ENCODE results near the gene KLHL29.

Gene KLHL29

DNA sequence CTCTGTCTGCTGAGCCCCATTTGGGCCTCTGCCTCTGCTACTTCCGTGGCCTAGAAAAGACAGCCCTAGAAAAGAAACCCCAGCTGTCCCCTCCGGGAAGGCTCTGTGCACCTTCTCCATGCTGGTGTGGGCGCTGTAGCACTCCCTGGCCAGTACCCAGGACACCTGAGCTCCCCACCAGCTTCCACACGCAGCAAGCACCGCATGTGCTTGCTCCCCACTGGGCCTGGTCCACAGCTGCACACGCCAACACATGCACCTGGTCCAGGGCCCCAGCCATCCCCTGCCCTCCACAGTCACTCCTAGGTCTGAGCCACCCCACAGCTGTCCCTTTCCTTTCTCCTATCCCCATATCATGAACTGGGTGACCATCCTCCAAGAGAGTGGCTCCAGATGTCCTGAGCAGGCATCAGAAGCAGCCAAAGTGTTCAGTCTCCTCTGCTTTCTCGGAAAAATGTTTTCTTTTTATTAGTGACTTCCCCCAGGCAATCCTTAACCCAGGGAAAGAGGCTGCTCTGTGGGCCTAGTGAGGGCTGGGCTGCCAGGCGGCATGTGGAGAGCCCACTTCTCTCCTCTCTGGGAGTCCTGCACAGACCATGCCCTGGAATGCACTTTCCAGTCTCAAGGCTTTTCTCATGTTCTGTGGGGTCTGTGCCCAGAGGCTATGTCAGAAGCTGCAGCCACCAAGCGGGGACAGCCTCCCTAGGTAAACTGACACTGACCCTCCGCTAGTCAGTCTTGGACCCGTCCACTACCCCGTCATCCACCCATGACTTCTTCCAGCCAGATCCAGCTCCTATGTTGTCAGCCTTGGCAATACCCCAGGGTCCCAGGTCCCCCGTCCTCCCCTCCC lies 133.7 kb downstream of the KLHL29 start:
- DNase-seq, result no peak

DNA sequence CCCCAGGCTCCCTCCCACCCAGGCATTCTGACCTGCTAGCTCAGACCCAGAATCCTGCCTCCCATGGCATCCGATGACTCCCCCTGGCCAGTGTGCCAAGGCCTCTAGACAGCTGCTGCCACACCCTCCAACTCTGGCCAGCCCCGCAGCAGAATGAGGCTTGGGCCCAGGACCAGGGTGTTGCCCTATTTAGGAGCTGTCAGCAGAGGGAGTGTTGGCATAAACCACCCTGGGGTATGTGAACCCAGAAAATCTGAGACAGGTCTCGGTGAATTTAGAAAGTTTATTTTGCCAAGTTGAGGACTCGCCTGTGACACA lies 134.3 kb downstream of the KLHL29 start:
- no peak for DNase-seq

DNA sequence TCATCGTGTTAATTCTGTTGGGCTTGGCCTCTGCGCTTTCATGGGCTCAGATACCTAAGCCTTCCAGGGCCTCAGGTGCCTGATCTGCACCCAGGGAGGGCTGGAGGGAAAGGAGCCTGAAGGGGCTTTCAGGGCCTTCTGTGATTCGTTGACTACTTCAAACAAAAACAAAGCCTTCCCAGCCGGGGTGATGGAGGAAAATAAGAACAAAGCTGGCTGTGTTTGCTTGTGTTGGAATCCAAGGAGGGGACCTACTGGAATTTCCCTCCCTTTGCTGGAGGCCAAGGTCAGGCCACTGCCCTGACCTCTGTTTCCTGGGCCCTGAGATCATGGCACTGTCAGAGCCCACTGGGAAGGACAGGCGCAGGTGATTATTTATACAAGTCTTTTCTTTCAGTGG lies 135.3 kb downstream of the KLHL29 start:
- DNase-seq, result no peak

DNA sequence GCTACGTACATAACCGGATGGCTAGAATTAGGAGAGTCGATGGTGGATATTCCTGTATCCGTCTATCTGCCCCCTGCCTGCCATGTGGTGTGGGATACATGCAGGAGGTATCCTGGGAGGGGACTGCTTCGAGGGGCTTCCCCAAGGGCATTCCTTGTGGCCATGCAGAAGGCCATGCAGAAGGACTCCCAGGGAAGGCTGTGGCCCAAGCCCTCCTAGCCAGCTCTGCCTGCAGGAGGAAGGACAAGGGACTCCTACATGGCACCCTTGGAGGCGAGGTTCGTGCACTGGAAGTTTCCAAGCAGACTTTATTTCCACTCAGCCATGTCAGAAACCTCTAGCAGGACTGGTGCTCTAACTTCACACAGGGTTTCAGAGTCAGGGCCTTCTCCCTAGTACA lies 136.1 kb downstream of the KLHL29 start:
- no peak for DNase-seq

DNA sequence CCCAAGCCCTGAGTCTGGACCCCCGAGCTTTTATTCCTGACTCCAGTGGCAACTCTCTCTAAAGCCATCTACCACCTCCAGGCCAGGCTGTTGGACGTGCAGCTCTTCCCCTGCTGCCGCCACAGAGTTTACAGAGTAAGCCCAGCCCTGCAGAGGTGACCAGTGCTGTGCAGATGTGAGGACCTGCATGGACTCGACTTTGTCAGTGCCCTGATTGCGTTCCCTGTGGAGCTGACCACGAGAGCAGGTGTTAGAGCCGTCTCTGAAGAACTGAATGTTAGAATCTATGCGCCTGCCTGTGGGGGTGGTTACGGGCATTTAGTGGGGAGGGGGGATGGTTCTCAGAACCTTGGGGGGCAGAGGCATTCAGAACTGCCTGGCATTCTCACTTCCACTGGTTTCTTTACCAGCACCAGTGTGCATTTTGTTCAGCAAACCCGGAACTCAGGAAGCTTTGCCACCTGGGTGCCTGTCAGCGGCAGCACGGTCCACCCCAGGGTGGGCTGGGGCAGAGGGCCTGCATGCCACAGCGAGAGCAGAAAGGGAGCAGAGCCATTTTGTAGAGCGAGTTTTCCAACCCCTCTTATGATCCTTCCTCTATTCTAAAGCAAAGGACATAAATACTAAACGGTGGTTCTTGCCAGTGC lies 137.9 kb downstream of the KLHL29 start:
- DNase-seq, result no peak

DNA sequence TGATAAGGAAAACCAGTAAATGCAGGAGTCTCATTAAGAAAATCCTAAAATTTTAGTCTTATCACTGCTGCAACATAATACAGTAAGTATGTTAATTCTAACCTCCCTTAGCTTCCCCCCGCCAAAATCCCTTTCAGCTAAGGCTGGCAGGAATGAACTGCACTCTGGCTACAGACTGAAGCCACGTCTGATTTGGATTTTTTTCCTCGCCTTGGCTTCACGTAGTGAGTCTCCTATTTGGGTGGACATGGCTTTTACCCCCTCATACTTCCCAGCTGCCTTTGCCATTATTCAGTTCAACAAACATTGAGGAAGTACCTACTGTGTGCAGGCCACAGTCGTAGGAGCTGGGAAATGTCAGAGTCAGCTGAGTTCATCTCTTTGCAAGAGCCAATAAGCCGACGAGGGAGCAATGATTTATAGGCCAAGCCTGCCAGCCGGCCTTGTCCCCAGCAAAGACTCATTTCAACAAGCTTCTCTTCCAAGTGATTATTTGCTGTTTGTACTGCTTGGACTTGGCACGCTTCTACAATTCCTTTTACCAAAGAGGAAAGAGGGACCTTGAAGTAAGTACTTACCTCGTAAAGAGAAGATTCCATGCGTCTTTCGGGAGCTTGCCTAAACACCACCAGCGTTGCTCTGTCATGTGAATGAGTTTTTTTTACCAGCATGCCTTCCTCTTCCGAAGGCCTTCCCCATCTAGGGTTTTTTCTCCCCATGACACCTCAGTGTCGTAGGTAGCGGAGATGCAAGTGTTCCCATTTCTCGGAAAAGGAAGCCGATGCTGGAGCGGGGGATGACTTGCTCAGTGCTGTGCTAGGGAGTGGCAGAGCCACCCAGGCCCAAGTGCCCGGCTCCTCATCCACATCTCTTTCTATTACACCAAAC lies 138.6 kb downstream of the KLHL29 start:
- DNase-seq, result no peak

DNA sequence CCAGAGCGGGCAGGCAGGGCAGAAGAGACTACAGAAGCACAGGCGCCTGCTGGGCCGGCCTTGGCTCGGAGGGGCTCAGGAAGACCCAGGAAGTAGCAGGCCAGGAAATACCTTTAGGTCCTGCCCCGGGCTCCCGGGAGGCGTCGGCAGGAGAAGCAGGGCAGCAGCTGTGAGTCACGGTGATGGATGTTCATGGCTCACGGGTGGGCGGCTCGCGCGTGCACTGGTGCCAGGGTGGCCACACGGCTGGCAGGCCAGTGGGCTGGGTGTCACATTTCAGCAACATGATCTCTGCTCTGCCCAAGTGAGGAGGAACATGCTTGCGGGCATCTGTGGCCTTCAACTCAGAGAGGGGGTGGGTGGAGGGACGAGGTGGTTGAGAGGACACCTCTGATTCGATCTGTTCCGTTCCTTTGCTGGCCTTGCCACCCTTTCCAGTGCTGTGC lies 139.3 kb downstream of the KLHL29 start:
- no peak for DNase-seq

DNA sequence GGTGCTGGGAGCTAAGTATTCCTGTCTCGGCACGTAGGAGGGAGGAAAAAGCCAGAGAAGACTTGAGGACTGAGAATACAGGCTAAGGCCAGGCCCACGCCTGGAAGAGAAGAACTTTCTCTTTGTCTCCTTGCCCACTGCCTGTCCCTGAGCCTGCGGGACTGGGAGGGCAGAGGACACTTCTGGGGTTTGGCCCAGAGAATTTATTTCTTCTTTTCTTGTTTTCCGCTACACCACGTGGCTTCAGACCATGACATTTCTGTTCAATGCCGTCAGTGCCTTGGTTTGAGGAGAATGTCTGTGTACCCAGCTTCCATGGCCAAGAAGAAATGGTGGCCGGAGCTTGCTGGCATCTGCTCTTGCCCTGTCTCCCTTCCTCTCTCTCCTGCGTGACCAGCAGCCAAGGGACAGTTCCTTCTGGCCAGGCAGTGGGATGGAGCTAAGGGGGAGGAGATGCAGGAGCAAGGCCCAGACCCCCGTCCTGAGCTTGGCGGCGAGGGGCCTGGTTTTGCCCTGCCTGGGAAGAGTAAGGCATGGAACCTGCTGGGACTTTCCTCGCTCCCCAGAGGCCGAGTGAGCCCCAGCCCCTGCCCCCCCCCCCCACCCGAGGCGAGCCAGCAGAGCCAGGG lies 140.3 kb downstream of the KLHL29 start:
- no peak for DNase-seq

DNA sequence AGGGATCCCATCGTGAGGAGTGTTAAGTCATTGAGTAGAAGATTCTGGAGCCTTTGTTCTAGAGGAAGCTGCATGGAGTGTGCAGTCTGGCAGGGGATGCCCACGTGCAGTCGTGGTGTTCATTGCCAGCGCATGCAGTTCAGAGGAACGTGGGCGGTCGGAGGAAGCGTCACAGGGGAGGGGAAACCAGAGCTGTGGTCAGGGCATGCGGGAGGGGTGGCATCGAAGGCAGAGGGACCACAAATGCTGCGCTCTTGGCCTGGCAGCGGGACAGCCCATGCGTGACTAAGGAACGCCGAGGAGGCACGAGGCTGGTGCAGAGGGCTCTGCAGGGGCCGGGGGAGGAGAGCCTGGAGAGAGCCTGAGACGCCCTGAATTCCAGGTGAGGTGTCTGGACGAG lies 141.1 kb downstream of the KLHL29 start:
- peak in 1 of 5 experiments; percentile 43 for DNase-seq

DNA sequence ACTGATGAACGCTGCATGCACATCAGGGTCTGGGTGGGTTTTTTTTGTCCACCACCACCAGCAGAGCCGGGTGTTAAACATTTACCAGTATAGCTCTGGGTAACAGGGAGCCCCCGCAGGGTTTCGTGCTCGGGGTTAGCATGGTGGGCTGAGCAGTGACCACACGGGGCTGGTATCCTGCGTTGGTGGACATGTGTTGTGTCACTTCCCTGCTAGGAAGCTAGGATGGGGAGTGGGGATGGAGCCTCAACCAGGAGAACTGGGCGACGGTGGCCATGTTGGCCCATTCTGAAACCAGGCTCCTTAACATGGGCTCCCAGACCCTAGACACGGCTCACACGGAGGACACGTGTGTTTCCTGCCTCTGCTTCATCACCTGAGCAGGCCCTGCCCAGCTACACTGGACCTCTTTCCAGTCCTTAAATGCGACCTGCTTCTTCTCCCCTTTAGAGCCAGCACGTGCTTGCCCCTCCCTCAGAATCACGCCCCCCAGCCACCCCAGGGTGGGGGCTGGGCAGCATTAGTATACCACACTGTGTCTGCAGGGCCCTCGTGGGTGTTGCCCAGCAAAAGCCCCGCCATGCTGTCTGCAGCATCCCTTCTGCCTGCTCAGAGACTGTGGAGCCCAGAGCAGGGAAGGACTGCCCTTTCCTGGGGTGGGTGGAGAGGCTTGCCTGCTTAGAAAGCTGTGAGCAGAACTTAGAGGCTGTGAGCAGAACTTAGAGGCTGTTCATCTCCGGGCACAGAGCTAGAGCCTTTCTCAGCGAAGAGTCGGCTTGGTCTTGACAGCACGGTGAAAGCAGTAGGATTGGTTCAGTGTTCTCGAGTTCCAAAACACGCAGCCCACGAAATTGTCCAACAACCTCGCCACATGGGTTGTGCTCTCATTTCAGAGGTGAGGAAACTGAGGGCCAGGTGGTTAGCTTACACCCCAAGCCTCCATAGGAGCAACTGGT lies 142.1 kb downstream of the KLHL29 start:
- no peak for DNase-seq

DNA sequence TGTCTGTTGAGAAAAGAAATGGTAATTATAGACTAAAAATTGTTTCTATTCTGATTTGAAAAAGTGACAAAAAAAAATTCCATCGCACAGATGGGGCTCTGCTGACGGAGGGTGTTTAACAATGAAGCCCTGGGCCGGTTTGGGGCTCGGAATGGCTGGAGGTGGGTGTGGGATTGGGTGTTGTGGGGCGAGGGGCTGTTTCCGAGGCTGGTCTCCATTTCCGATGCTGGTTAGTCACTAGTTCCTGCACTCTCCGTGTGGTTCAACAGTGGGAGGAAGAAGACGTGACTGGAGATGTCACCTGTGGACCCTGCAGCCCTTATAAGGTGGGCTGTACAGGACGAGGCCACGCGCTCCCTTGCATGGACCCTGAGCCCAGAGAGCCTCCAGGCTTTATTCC lies 143.2 kb downstream of the KLHL29 start:
- no peak for DNase-seq

DNA sequence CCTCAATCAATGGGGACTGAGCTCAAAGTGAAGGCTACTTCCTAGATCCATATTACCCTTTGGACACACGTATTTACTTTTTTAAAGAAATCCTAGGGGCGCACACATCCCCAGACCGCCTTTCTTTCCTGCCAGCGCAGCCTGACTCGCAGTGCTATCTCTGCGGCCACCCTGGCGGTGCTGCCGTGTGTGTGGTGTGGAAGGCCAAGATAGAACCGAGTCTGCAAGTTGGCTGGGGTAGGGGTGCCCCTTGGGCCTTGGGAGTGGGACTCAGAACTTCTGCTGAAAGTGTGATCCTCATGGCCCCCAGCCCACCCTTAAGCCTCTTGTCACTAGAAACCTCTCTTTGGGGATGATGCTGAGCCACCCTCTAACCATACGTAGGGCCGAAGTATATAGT lies 143.7 kb downstream of the KLHL29 start:
- no peak for DNase-seq

DNA sequence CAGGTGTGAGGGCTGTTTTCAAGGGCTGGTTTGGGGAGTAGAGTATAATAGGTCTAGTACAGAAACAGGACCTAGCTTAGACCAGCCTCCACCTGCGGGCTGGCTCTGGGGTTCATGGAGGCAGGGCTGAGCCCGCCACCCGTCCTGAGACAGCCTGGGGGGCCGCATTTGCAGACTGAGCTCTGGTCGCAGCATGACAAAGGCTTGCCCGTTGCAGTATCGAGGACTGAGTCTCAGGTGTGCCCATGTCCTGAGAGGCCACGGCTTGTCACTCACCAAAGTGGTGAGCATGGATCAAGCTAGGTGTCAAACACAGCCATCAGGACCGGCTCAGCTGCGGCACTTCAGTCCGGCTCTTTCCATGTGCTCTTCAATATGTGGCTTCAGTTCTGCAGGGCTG lies 144.7 kb downstream of the KLHL29 start:
- DNase-seq, result no peak

DNA sequence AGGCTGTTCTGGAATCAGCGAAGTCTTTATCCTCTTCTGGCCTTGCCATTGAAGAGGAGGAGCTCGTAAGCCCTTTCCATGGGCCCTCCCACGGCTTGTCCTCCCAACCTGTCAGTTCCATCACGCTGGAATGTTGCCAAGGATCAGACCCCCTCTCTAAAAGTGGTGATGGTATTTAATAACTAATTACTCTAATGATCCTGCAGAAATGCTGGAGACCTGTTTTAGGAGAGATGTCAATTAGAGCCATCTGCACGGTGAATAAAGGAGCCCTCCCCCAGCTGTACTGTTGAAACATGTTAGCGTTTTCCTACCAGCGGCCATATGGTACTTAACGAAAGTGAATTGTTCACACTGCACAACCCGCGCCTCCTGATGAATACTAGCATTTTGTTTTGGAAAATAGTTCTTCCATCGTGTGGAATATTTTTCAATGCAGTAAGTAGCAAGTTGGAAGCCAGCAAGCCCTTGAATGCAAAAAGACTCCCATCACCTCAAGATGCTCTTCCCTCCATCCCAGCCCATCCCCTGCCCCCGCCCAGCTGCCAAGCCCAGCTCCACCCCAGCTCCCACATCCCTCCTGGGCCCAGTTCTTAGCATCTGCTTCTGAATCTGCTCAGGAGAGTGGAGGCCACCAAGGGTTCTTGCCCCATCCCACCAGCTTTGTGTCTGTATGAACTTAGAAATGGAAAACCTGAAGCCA lies 145.4 kb downstream of the KLHL29 start:
- no peak for DNase-seq

DNA sequence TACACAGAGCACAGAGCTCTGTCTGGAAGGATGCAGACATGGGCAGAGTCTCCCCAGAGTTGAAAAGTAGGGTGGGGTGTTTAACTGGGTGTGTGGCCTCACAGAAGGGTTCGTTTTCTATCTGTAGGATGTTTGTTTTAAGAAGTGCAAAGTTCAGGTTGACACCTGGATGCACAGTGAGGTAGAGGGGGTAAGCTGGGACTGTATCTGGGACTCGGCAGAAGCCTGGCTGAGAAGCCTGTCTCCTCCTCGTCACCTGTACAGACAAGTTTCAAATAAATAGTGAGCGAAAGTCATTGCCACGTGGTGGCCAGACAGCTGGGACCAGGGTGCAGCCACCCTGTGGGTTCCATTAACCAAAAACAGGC lies 145.9 kb downstream of the KLHL29 start:
- no peak for DNase-seq

DNA sequence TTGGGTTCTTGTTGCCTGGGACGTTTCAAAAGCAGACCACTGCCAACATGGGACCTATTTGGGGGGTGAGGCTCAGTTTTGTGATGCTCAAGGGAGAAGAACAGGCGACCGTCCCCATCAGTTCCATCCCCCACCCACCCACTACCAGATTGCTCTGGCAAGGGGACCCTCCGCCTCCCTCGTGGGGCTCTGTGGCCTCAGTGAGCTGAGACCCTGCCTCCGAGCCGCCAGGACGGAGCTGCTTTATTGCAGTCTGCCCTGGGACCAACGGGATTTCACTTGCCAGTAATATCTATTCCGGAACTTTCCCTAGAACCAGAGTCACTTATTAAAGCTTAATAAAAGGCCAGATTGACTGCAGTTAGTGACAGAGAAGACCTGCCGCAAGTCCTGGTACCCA lies 146.3 kb downstream of the KLHL29 start:
- no peak for DNase-seq

DNA sequence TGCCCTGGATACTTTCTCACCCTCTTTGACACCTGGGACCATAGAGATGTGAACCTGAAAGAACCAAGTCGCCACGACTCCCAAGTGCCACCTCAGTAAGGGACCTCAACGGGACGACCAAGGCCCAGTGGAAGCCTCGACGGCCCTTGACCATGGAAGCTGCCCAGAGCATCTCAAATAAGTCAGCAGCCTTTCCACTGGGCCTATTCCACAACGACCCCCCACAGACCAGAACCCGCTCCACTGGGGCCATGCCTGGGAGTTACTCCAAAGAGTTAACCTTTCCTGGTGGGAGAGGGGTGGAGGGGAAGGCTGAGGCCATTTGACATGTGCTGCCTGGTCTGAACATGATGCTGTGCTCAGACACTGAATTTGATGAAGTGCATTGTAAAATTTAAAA lies 146.9 kb downstream of the KLHL29 start:
- DNase-seq, result no peak

DNA sequence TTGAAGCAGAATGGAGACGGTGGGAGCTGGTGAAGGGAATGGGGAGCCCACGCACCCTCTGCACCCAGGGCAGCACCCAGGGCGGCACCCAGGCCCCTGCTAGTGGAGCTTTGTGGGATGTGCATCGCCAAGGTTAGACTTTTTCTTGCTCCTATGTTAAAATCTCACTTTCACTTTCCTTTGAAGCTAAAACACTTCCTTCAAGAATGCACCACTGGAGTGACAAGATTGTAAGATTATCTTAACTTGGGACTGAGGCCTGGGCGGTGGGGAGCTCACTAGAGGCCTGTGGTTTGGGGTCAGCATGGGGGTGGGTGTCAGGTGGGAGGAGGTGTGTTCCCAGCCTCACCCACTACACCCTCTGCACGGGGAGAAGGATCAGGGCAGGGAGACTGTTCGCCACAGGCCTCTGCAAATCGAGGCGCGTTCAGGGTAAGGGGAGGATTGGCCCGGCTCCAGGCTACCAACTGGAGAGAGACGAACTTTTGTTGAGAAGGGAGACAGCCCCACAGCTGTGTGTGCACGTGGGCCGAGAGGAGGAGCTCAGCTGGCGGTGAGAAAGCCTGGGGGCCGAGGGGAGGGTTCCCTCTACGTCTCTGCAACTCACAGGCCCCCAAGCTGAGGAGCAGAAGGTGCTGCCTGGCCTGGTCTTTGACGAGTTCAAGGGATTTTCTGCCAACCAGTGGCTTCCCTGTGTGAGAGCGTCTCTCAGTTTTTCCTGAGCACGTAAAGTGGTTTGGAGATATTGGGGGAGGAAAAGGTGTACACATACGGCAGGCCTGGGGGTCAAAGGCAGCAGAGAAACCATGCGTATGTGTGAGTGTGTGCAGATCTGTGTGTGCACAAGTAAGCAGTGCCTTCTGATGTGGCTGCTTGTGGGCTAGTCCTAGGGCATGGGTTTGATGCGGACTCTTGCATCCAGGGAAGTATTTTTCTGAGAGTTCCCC lies 147.7 kb downstream of the KLHL29 start:
- peak in 2 of 5 experiments; percentile 7 to 69 for DNase-seq

DNA sequence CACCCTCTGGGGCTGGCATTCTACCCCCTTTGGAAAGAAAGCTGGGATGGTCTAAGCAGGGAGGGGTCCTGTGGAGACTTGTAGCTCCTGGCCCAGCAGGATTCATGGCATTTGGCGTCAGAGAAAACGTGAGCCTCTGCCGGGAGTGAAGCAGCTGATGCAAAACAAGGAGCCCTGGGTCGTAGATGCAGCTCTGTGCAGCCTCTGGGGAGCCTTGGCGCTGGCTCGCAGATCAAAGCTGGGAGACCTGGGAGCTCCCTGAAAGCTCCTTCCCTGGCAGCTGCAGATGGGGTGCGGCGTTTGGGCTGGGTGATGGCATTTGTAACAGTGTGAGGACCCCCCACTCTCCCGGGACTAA lies 148.3 kb downstream of the KLHL29 start:
- DNase-seq, result no peak

DNA sequence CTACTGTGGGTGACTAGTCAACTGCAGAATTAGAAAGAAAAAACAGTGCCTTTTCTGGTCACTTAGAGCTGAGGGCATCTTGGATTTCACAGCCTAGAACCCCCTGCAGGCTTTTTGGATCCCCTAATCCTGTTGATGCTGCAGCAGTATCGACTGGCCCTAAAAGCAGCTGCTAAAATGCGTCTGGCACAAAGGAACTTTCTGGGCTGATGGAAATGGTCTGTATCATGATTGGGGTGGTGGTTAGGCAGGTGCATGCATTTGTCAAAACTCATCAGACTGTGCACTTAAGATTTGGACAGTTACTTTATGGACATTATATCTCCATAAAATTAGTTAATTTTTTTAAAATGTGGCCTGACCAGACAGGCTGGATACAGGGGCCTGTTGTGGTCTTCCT lies 149.8 kb downstream of the KLHL29 start:
- no peak for DNase-seq
